Endothelial cell of umbilical vein (primary cell): ENCODE results near the gene RAD54L. TPM values are rescaled to one million over a fixed set of nuclear protein-coding genes. Genes with fewer than 3 reads are reported as not detected.

Source experiments
- BruUV-seq: library from RNA; stranded (reverse); fragments of 400-500 nt; replicated peaks from 2 replicates; lab custom pipeline; 2021; lab: Mats Ljungman, UMichigan
- CTCF ChIA-PET: fragments of 300-600, 350-600 bp; sonication (Branson Sonifier 250); formaldehyde crosslinking; loops from one replicate; lab custom pipeline; 2021; ENCODE audit warnings: antibody characterized with exemption, inconsistent platforms; lab: Charles Lee
- POLR2A ChIA-PET: fragments of 300-600, 350-600 bp; sonication (Branson Sonifier 250); formaldehyde crosslinking; loops from one replicate; lab custom pipeline; 2021; ENCODE audit warnings: antibody characterized with exemption, inconsistent platforms; lab: Charles Lee
- DNase-seq: peaks from one replicate; pipeline ENCODE4 v3.0.0-alpha.2; 2011; ENCODE audit warnings: low read depth, low spot score
- FAIRE-seq: peaks from 2 replicates; lab custom pipeline; 2011; peaks lifted over from hg19 to GRCh38; lab: Jason Lieb, UNC
- H2AFZ ChIP-seq: 2 replicates; pipeline ENCODE4 v1.6.0; 2012; ENCODE audit warnings: low read depth, low read length, control low read depth, inconsistent platforms
- H3K27ac ChIP-seq: 2 replicates; pipeline ENCODE4 v1.5.1; 2011; ENCODE audit warnings: low read depth, mild to moderate bottlenecking, control low read depth, low read length, moderate library complexity; ENCODE audit not compliant: insufficient read depth
- H3K27me3 ChIP-seq, 2 experiments: 2 replicates each; pipeline versions ENCODE4 v1.6.0 to v1.6.1; 2011; ENCODE audit warnings: low read length in 2 of 2, mixed read lengths in 1 of 2; ENCODE audit not compliant: control insufficient read depth in 2 of 2, insufficient read depth in 2 of 2
- H3K36me3 ChIP-seq, 2 experiments: 2 replicates in 1 of 2; 3 replicates in 1 of 2; pipeline ENCODE4 v1.5.1; 2011; ENCODE audit warnings: low read length in 2 of 2, mild to moderate bottlenecking in 1 of 2, moderate library complexity in 1 of 2; ENCODE audit not compliant: control insufficient read depth in 2 of 2, insufficient read depth in 2 of 2; ENCODE audit errors: extremely low read depth in 1 of 2
- H3K4me1 ChIP-seq: 3 replicates; pipeline ENCODE4 v1.5.1; 2011; ENCODE audit warnings: mild to moderate bottlenecking, low read length; ENCODE audit not compliant: control insufficient read depth, insufficient read depth; ENCODE audit errors: extremely low read depth
- H3K4me2 ChIP-seq: 2 replicates; pipeline ENCODE4 v1.6.1; 2011; ENCODE audit warnings: low read length, control low read depth, mixed read lengths; ENCODE audit not compliant: insufficient read depth
- H3K4me3 ChIP-seq, 3 experiments: fragments of 200-600 bp in 1 of 3; sonication (generic), shearing (Covaris generic) in 1 of 3; replicated peaks in 1 of 3; 2 replicates each; pipeline ENCODE4 v1.5.1; 2011 to 2016; ENCODE audit warnings: control low read depth in 3 of 3, low read length in 3 of 3, mild to moderate bottlenecking in 2 of 3, inconsistent platforms in 1 of 3, low read depth in 1 of 3, moderate library complexity in 1 of 3; ENCODE audit not compliant: insufficient read depth in 1 of 3
- H3K79me2 ChIP-seq: 2 replicates; pipeline ENCODE4 v1.6.0; 2012; ENCODE audit warnings: low read length, inconsistent platforms; ENCODE audit not compliant: control insufficient read depth, insufficient read depth
- H3K9ac ChIP-seq: replicated peaks from 2 replicates; pipeline ENCODE3; 2011; ENCODE audit warnings: low read length, control low read depth; ENCODE audit not compliant: insufficient read depth; ENCODE audit errors: extremely low read depth
- H3K9me1 ChIP-seq: replicated peaks from 3 replicates; pipeline ENCODE4 v1.6.0; 2011; ENCODE audit warnings: mild to moderate bottlenecking, low read length; ENCODE audit not compliant: control insufficient read depth, insufficient read depth; ENCODE audit errors: extremely low read depth
- H3K9me3 ChIP-seq: replicated peaks from 2 replicates; pipeline ENCODE4 v1.5.1; 2012; ENCODE audit warnings: low read length, inconsistent platforms; ENCODE audit not compliant: control insufficient read depth, insufficient read depth
- H4K20me1 ChIP-seq: replicated peaks from 2 replicates; pipeline ENCODE3; 2011; ENCODE audit warnings: mild to moderate bottlenecking, low read length; ENCODE audit not compliant: control insufficient read depth, insufficient read depth; ENCODE audit errors: extremely low read depth
- EZH2 ChIP-seq: IDR thresholded peaks from 2 replicates; pipeline ENCODE4 v1.6.1; 2012; ENCODE audit warnings: borderline replicate concordance, low read depth, mild to moderate bottlenecking, moderate library complexity, low read length, inconsistent platforms; ENCODE audit not compliant: severe bottlenecking
- FOS ChIP-seq: IDR thresholded peaks from 2 replicates; pipeline ENCODE4 v1.6.1; 2011; ENCODE audit warnings: mild to moderate bottlenecking, low read length, moderate library complexity, borderline replicate concordance; ENCODE audit not compliant: insufficient read depth
- GATA2 ChIP-seq: IDR thresholded peaks from 2 replicates; pipeline ENCODE4 v1.7.0; 2011; ENCODE audit warnings: low read depth, mild to moderate bottlenecking, moderate library complexity, mixed read lengths, low read length; ENCODE audit not compliant: insufficient read length, insufficient read depth
- JUN ChIP-seq: IDR thresholded peaks from 2 replicates; pipeline ENCODE4 v1.6.1; 2011; ENCODE audit warnings: borderline replicate concordance, low read depth; ENCODE audit not compliant: insufficient read length, insufficient read depth
- POLR2A ChIP-seq: IDR thresholded peaks from 2 replicates; pipeline ENCODE4 v1.6.1; 2012; ENCODE audit warnings: low read depth, mild to moderate bottlenecking, control low read depth, low read length
- POLR2AphosphoS5 ChIP-seq: IDR thresholded peaks from 2 replicates; pipeline ENCODE4 v1.6.1; 2012; ENCODE audit warnings: low read depth, mild to moderate bottlenecking, control low read depth, low read length, moderate library complexity; ENCODE audit not compliant: insufficient read depth
- dilution Hi-C: fragments of 300-500 bp; cut with MboI; formaldehyde crosslinking; loops from one replicate; pipeline ENCODE4 v1.15.0; 2019; ENCODE audit warnings: low sequenced_read_pairs; ENCODE audit not compliant: extremely low pct_ligation_motif_present
- intact Hi-C: fragments of 100-400 bp; cut with micrococcal nuclease; formaldehyde crosslinking; loops from one replicate; pipeline ENCODE4 v1.10.0; 2022
- polyA plus RNA-seq, 4 experiments: library from polyadenylated mRNA; depleted of rRNA in 3 of 4; stranded (reverse) in 3 of 4; unstranded in 1 of 4; fragments of >200 nt; gene quantifications; 2 replicates each; pipeline versions ENCODE4 v1.2.1 to v1.2.3, GENCODE V29; 2011 to 2012; ENCODE audit warnings: missing spikeins in 1 of 4
- total RNA-seq: library from RNA; stranded (reverse); gene quantifications from 2 replicates; pipeline ENCODE4 v1.2.3, GENCODE V29; 2021
- TF ChIP-seq, protein P1 (sequence below), 2 donors: IDR thresholded peaks; 1 replicate in 1 of 2; 2 replicates in 1 of 2; pipeline ENCODE4 v1.5.1; 2011; ENCODE audit warnings: low read length in 2 of 2, mild to moderate bottlenecking in 2 of 2, moderate library complexity in 2 of 2, control low read depth in 1 of 2, inconsistent platforms in 1 of 2, low read depth in 1 of 2; ENCODE audit not compliant: insufficient read depth in 1 of 2; ENCODE audit errors: extremely low read depth in 1 of 2
- TF ChIP-seq, protein P2 (sequence below): IDR thresholded peaks from 2 replicates; pipeline ENCODE4 v1.6.1; 2011; ENCODE audit not compliant: insufficient read depth, insufficient read length

Gene RAD54L
- total and polyA plus RNA-seq, 2 donors (not counting 3 experiments of a cell fraction or from before 2014, with no cell fraction given), result 10.5 to 18.9 TPM

DNA sequence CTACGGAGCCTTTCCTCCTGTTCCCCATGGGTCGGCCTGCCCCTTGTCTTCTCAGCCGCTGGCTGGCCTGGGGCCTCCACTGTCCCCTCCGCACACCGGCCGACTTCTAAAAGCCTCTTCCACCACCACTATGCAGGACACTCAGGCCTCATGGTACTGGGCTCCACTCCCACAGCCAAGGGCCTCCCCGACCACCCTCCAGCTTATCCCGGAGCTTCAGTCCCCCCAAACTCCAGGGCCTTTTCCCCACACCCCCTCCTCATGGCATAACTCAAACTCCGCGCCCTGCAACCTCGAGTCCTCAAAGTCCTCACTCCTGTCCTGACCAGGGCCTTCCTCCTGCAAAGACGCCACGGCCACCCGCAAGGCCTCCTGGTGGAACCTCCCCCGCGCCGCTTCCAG lies 53.8 kb downstream of the RAD54L start:
- peak overlapping the region; percentile 73 to 94 (median 84) for H3K4me3 ChIP-seq
- no peaks in the 10 kb centered on the region for H3K9me1 ChIP-seq
- peaks cover 20% of the 10 kb centered on the region for H3K4me1 ChIP-seq
- H2AFZ ChIP-seq, result peak overlapping the region; percentile 12
- ChIA-PET POLR2A (no interaction called here), CTCF (interaction anchor here (1.6 kb wide), 1 partner anchor 146 kb away, joined by 3 read pairs; no protein-coding TSS in a partner anchor)
- dilution Hi-C loops, result no loop called here
- H3K9ac ChIP-seq, result peak overlapping the region; percentile 97
- H3K27ac ChIP-seq, result peak overlapping the region; percentile 81
- TF ChIP-seq POLR2A, result no peak
- no peak for TF ChIP-seq JUN
- TF ChIP-seq POLR2AphosphoS5, result no peak
- TF ChIP-seq, protein P1, sequence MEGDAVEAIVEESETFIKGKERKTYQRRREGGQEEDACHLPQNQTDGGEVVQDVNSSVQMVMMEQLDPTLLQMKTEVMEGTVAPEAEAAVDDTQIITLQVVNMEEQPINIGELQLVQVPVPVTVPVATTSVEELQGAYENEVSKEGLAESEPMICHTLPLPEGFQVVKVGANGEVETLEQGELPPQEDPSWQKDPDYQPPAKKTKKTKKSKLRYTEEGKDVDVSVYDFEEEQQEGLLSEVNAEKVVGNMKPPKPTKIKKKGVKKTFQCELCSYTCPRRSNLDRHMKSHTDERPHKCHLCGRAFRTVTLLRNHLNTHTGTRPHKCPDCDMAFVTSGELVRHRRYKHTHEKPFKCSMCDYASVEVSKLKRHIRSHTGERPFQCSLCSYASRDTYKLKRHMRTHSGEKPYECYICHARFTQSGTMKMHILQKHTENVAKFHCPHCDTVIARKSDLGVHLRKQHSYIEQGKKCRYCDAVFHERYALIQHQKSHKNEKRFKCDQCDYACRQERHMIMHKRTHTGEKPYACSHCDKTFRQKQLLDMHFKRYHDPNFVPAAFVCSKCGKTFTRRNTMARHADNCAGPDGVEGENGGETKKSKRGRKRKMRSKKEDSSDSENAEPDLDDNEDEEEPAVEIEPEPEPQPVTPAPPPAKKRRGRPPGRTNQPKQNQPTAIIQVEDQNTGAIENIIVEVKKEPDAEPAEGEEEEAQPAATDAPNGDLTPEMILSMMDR (IDR thresholded peaks at IDR 0.05; ENCODE audit: extremely low read depth in 1 of 2, insufficient read depth in 1 of 2, low read depth in 1 of 2, low read length in 2 of 2), result no peak
- TF ChIP-seq EZH2, result no peak
- TF ChIP-seq GATA2, result no peak
- TF ChIP-seq, protein P2, sequence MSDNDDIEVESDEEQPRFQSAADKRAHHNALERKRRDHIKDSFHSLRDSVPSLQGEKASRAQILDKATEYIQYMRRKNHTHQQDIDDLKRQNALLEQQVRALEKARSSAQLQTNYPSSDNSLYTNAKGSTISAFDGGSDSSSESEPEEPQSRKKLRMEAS, result no peak
- TF ChIP-seq FOS, result no peak
- no TSS peak for BruUV-seq
- H3K4me2 ChIP-seq, result peak overlapping the region; percentile 94
- FAIRE-seq, result no peak
- DNase-seq, result no peak
- H3K9me3 ChIP-seq, result no peaks in the 10 kb centered on the region
- intact Hi-C loops, result loop anchor here (5.0 kb wide), 1 partner anchor 169 kb away; the partner anchor contains the start of gene PIK3R3
- peaks cover 76% of the 10 kb centered on the region for H3K79me2 ChIP-seq
- peaks cover 11 to 12% of the 10 kb centered on the region in 2 experiments for H3K36me3 ChIP-seq
- no peaks in the 10 kb centered on the region for H4K20me1 ChIP-seq
- no peaks in the 10 kb centered on the region for H3K27me3 ChIP-seq
